Activated naive CD8-positive, alpha-beta T cell treated with anti-CD3 and anti-CD28 coated beads, Interleukin-2, amount 10 ng/mL, durations not matched to agents 7 days and 5 days (primary cell): Measurements from ENCODE around the gene RASD1. TPM values are rescaled to one million over a fixed set of nuclear protein-coding genes. Genes with fewer than 3 reads are reported as not detected.
"Not testable (repeated sequence)": the region's sequence is repeated elsewhere in the genome, so short reads cannot be mapped to it uniquely, and the experiment has no call there.

Experiments
- ATAC-seq: fragments of 150-1000 bp; cut with Tn5 transposase; one replicate; pipeline ENCODE4 v1.10.0; 2021; ENCODE audit warnings: low read depth, moderate library complexity
- POLR2A ChIA-PET: fragments of 350-600 bp; sonication (Branson Sonifier 250); formaldehyde crosslinking; loops from one replicate; lab custom pipeline; 2021; ENCODE audit warnings: antibody characterized with exemption; lab: Charles Lee
- DNase-seq: peaks from one replicate; pipeline ENCODE4 v3.0.0; 2021
- H3K27ac Mint-ChIP-seq: one replicate; pipeline ENCODE4 v1.8.0; 2022; ENCODE audit warnings: mild to moderate bottlenecking, mixed read lengths
- H3K27me3 Mint-ChIP-seq: one replicate; pipeline ENCODE4 v1.8.0; 2022; ENCODE audit warnings: mild to moderate bottlenecking, moderate library complexity, mixed read lengths
- H3K36me3 Mint-ChIP-seq: one replicate; pipeline ENCODE4 v1.8.0; 2021; ENCODE audit warnings: mild to moderate bottlenecking, mixed read lengths
- H3K4me1 Mint-ChIP-seq: one replicate; pipeline ENCODE4 v1.8.0; 2021; ENCODE audit warnings: mixed read lengths
- H3K4me3 Mint-ChIP-seq: one replicate; pipeline ENCODE4 v1.8.0; 2022; ENCODE audit warnings: mild to moderate bottlenecking, moderate library complexity, mixed read lengths
- H3K9me3 Mint-ChIP-seq: one replicate; pipeline ENCODE4 v1.8.0; 2021; ENCODE audit warnings: mixed read lengths
- total RNA-seq, 2 experiments: library from RNA; stranded (reverse); gene quantifications; one replicate each; pipeline ENCODE4 v1.2.3, GENCODE V29; 2021

Gene RASD1
- total RNA-seq, 2 experiments from 2014 or later: 1.3 to 2.3 TPM

GRCh38 chr17:17456251-17456650 lies 39.9 kb downstream of the RASD1 start:
- Mint-ChIP-seq H3K4me1 (peaks cover 2% of the 10 kb centered on the region), H3K36me3 (peaks cover 3% of the 10 kb centered on the region), H3K27me3 (no peaks in the 10 kb centered on the region), H3K4me3 (no peak overlapping the region), H3K27ac (no peak overlapping the region), H3K9me3 (peaks cover 5% of the 10 kb centered on the region)
- POLR2A ChIA-PET: no interaction called here
- no peak for ATAC-seq
- no peak for DNase-seq

GRCh38 chr17:17455173-17455572 lies 41.0 kb downstream of the RASD1 start:
- peaks cover 5% of the 10 kb centered on the region for H3K9me3 Mint-ChIP-seq
- ATAC-seq (no peak), DNase-seq (no peak)
- POLR2A ChIA-PET: no interaction called here
- peaks cover 3% of the 10 kb centered on the region for H3K36me3 Mint-ChIP-seq
- H3K4me3 Mint-ChIP-seq: no peak overlapping the region
- H3K27me3 Mint-ChIP-seq: no peaks in the 10 kb centered on the region
- H3K4me1 Mint-ChIP-seq: peaks cover 2% of the 10 kb centered on the region
- H3K27ac Mint-ChIP-seq: no peak overlapping the region

- H3K36me3 Mint-ChIP-seq, H3K4me3 Mint-ChIP-seq, H3K9me3 Mint-ChIP-seq, DNase-seq, H3K4me1 Mint-ChIP-seq, H3K27ac Mint-ChIP-seq, POLR2A ChIA-PET, H3K27me3 Mint-ChIP-seq, ATAC-seq: not testable (repeated sequence)
Observed at GRCh38 chr17:17454700-17455099, 41.5 kb downstream of the RASD1 start.

GRCh38 chr17:17454276-17454675 lies 41.9 kb downstream of the RASD1 start:
- no peaks in the 10 kb centered on the region for H3K27me3 Mint-ChIP-seq
- no peaks in the 10 kb centered on the region for H3K36me3 Mint-ChIP-seq
- no peaks in the 10 kb centered on the region for H3K4me1 Mint-ChIP-seq
- H3K4me3 Mint-ChIP-seq: no peak overlapping the region
- DNase-seq (no peak), ATAC-seq (no peak)
- POLR2A ChIA-PET: no interaction called here
- H3K9me3 Mint-ChIP-seq: no peaks in the 10 kb centered on the region
- H3K27ac Mint-ChIP-seq: no peak overlapping the region

GRCh38 chr17:17453088-17453487 lies 43.1 kb downstream of the RASD1 start:
- no peak overlapping the region for H3K27ac Mint-ChIP-seq
- DNase-seq (no peak), ATAC-seq (no peak)
- H3K9me3 Mint-ChIP-seq: no peaks in the 10 kb centered on the region
- no peaks in the 10 kb centered on the region for H3K36me3 Mint-ChIP-seq
- POLR2A ChIA-PET: interaction anchor here (0.7 to 0.9 kb wide), 2 partner anchors 43 to 125 kb away, joined by 3 to 4 read pairs; partner anchors contain the start of gene RASD1
- peaks cover 1% of the 10 kb centered on the region for H3K27me3 Mint-ChIP-seq
- H3K4me3 Mint-ChIP-seq: no peak overlapping the region
- H3K4me1 Mint-ChIP-seq: no peaks in the 10 kb centered on the region

- POLR2A ChIA-PET: no interaction called here
- Mint-ChIP-seq H3K36me3 (no peaks in the 10 kb centered on the region), H3K9me3 (no peaks in the 10 kb centered on the region), H3K27me3 (peaks cover 2% of the 10 kb centered on the region), H3K4me3 (no peak overlapping the region), H3K27ac (no peak overlapping the region), H3K4me1 (no peaks in the 10 kb centered on the region)
- no peak for DNase-seq
- ATAC-seq: no peak
Observed at GRCh38 chr17:17448723-17449122, 47.5 kb downstream of the RASD1 start.

- no peak overlapping the region for H3K27ac Mint-ChIP-seq
- H3K36me3 Mint-ChIP-seq: no peaks in the 10 kb centered on the region
- no peaks in the 10 kb centered on the region for H3K9me3 Mint-ChIP-seq
- ATAC-seq (no peak), DNase-seq (no peak)
- no peaks in the 10 kb centered on the region for H3K4me1 Mint-ChIP-seq
- H3K4me3 Mint-ChIP-seq: no peak overlapping the region
- POLR2A ChIA-PET: no interaction called here
- peaks cover 2% of the 10 kb centered on the region for H3K27me3 Mint-ChIP-seq
Observed at GRCh38 chr17:17448076-17448475, 48.1 kb downstream of the RASD1 start.

GRCh38 chr17:17447264-17447663 lies 48.9 kb downstream of the RASD1 start:
- no peak overlapping the region for H3K4me3 Mint-ChIP-seq
- no peak overlapping the region for H3K27ac Mint-ChIP-seq
- POLR2A ChIA-PET: no interaction called here
- H3K4me1 Mint-ChIP-seq: no peaks in the 10 kb centered on the region
- no peaks in the 10 kb centered on the region for H3K36me3 Mint-ChIP-seq
- no peaks in the 10 kb centered on the region for H3K9me3 Mint-ChIP-seq
- H3K27me3 Mint-ChIP-seq: peaks cover 2% of the 10 kb centered on the region
- DNase-seq: no peak
- ATAC-seq: no peak

GRCh38 chr17:17446666-17447155 lies 49.5 kb downstream of the RASD1 start:
- Mint-ChIP-seq H3K36me3 (no peaks in the 10 kb centered on the region), H3K27me3 (peaks cover 2% of the 10 kb centered on the region), H3K27ac (no peak overlapping the region), H3K4me1 (no peaks in the 10 kb centered on the region), H3K4me3 (no peak overlapping the region), H3K9me3 (no peaks in the 10 kb centered on the region)
- DNase-seq (no peak), ATAC-seq (no peak)
- POLR2A ChIA-PET: no interaction called here

GRCh38 chr17:17445925-17446665 lies 50.1 kb downstream of the RASD1 start:
- POLR2A ChIA-PET: no interaction called here
- Mint-ChIP-seq H3K27me3 (peaks cover 2% of the 10 kb centered on the region), H3K9me3 (no peaks in the 10 kb centered on the region), H3K36me3 (no peaks in the 10 kb centered on the region), H3K27ac (no peak overlapping the region), H3K4me3 (no peak overlapping the region), H3K4me1 (no peaks in the 10 kb centered on the region)
- no peak for ATAC-seq
- no peak for DNase-seq

- H3K9me3 Mint-ChIP-seq: no peaks in the 10 kb centered on the region
- H3K36me3 Mint-ChIP-seq: no peaks in the 10 kb centered on the region
- H3K27me3 Mint-ChIP-seq: peaks cover 2% of the 10 kb centered on the region
- H3K27ac Mint-ChIP-seq: no peak overlapping the region
- POLR2A ChIA-PET: no interaction called here
- DNase-seq (no peak), ATAC-seq (no peak)
- H3K4me1 Mint-ChIP-seq: no peaks in the 10 kb centered on the region
- H3K4me3 Mint-ChIP-seq: no peak overlapping the region
Observed at GRCh38 chr17:17445296-17445924, 50.8 kb downstream of the RASD1 start.
